Activated T-cell treated with anti-CD3 and anti-CD28 coated beads for 4 hours (primary cell): ENCODE results near the gene CNOT6L.
"Not testable (repeated sequence)": the region's sequence is repeated elsewhere in the genome, so short reads cannot be mapped to it uniquely, and the experiment has no call there.

ENCODE experiments used
- DNase-seq: peaks from one replicate; pipeline ENCODE4 v3.0.0-alpha.2; 2020

Gene CNOT6L

GRCh38 chr4:77819843-77820648, 878 bp upstream of the CNOT6L start:
- DNase-seq: peak; percentile 93

- no peak for DNase-seq
These were observed 255 bp upstream of the CNOT6L start for GRCh38 chr4:77819404-77819842.

- DNase-seq: no peak
These were observed 1.0 kb downstream of the CNOT6L start for GRCh38 chr4:77818073-77818601.

GRCh38 chr4:77817304-77818072, 1.7 kb downstream of the CNOT6L start:
- DNase-seq: no peak

- DNase-seq: no peak
These were observed 2.6 kb downstream of the CNOT6L start for GRCh38 chr4:77816546-77816945.

GRCh38 chr4:77815636-77816035, 3.5 kb downstream of the CNOT6L start:
- no peak for DNase-seq

- no peak for DNase-seq
These were observed 13.3 kb downstream of the CNOT6L start for GRCh38 chr4:77805840-77806239.

- DNase-seq: no peak
These were observed 14.7 kb downstream of the CNOT6L start for GRCh38 chr4:77804471-77804870.

- no peak for DNase-seq
These were observed 16.8 kb downstream of the CNOT6L start for GRCh38 chr4:77802402-77802801.

GRCh38 chr4:77801260-77801608, 17.9 kb downstream of the CNOT6L start:
- DNase-seq: no peak

- no peak for DNase-seq
These were observed 18.5 kb downstream of the CNOT6L start for GRCh38 chr4:77800483-77801259.

GRCh38 chr4:77800077-77800476, 19.1 kb downstream of the CNOT6L start:
- DNase-seq: no peak

GRCh38 chr4:77798385-77798784, 20.8 kb downstream of the CNOT6L start:
- no peak for DNase-seq

- no peak for DNase-seq
These were observed 21.9 kb downstream of the CNOT6L start for GRCh38 chr4:77797239-77797638.

- DNase-seq: no peak
These were observed 23.8 kb downstream of the CNOT6L start for GRCh38 chr4:77795326-77795725.

- no peak for DNase-seq
These were observed 29.0 kb downstream of the CNOT6L start for GRCh38 chr4:77790146-77790545.

GRCh38 chr4:77788990-77789389, 30.2 kb downstream of the CNOT6L start:
- DNase-seq: no peak

- DNase-seq: no peak
These were observed 31.2 kb downstream of the CNOT6L start for GRCh38 chr4:77787969-77788368.

GRCh38 chr4:77785669-77786068, 33.5 kb downstream of the CNOT6L start:
- DNase-seq: no peak

GRCh38 chr4:77783895-77784294, 35.3 kb downstream of the CNOT6L start:
- DNase-seq: no peak

GRCh38 chr4:77782102-77782835, 36.9 kb downstream of the CNOT6L start:
- no peak for DNase-seq

GRCh38 chr4:77780762-77781161, 38.4 kb downstream of the CNOT6L start:
- not testable (repeated sequence) for DNase-seq
